RKO (cell line): Measurements from ENCODE around the gene HNRNPL.

Source experiments
- DNase-seq: peaks from one replicate; pipeline ENCODE4 v3.0.0-alpha.2; 2016; ENCODE audit warnings: low spot score

Gene HNRNPL

GRCh38 chr19:38845374-38846024 lies 4.3 kb downstream of the HNRNPL start:
- no peak for DNase-seq

DNA sequence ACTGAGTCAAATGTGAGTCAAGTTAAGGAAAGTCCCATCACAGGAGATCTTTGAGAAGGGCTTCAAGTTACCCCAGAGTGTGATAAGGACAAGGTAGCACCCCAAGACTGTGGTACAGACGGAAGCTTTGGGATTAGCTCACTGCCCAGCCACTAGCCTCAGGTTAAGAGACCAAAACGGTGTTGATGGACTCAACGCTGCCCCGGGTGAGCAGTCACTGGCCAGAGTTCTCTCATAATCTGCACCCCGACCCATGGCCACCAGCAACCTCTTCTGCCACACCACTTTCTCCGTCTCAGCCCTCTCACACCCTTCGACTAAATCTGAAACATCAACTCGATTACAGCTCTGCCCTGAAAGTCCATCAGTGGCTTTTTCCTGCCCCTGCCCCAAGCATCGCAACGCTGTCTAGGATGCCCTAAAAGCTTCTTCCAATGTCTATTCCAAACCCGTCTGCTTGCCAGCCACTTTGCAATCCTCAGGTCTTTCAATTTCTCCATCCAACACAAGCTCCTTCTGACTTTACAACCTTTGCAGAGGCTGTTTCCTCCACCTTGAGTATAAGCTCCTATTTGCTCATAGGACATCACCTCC lies 5.6 kb downstream of the HNRNPL start:
- DNase-seq = no peak

DNA sequence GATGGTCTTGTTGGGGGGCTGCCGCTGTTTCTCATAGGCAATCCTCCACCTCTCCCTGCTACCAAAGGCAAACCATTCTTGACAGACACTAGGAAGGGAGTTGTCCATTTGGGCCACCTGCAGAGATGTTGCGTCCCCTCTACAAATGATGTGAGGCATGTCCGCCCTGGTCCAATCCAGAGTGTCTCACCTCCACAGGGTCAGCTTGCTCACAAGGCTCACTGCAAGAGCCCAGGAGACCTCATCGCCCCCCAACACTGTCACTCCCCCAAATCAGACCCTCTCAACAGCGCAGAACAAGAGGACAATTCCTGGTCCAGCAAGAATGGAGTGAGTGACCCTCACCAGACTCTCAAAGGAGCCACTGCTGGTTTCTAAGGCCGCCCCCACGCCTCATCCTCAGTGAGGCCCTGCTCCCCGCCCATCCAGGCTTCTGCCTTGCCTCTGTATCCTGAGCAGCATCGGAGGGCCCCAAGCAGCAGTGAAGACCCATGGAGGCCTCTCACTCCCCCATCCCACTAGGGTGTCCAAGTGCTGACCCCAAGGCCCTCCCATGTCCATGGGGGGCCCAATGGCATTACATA lies 6.5 kb downstream of the HNRNPL start:
- DNase-seq = no peak

DNA sequence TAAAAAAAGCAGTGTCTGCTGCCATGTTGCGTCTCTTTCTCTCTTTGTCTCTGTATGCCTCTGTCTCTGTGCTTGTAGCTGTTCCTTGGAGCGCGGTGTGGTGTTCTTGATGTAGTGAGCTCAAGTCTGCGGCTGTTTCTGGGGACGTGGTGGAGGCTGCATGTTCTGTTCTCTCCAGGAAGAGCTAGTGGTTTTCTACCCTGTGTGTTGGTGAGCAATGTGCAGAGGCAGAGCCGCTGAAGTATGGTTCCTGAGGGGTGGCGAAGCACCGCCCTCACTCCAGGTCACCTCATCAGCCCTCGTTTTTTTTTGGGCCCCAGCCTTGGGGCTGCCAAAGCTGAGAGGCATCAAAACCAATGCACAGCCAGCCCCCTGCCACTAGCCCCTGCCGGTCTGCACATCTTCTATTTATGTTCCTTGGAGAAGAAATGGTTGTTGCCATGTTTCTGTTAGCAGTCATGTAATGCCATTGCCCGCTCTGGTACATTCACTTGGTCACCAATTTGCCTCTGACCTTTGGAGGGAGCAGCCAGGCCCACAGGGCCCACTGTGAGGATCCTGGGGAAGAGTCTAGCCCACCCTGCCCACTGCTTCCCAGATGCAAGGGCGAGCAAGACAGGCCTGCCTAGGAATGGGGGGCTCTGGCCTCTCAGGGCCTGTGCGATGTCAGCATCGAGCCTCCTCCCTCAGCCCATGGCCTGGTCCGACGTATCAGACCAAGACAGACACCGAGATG lies 7.2 kb downstream of the HNRNPL start:
- DNase-seq = no peak

DNA sequence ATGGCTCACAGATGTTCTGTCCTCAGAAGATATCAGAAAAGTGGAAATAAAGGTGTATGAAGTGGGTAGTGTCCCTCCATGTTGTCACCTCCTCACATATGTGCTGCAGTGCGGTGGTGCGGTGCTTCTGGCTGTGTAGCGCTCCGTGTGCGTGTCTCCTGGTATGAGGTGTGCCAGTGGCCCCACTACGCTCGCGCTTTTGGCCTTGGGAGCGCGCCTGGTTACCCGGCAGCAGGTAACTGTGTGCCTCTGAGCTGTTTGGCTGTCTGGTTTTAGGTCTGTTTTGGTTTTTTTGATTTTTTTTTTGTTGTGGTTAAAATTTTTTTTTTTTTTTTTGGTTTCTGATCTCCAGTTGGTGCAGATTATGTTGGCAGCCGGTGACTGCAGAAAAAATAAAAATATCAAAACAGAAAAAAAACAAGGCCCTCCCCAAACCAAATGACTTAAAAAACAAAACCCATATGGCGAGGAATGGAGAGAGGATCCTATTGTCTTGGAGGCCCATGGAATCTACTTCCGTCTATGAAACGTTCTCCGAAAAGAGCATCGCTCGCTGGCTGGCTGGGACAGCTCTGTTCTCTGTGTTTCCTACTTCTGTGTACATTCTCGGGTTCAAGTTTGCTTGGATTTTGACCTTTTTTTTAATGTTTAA lies 7.9 kb downstream of the HNRNPL start:
- no peak for DNase-seq

GRCh38 chr19:38841180-38841766 lies 8.5 kb downstream of the HNRNPL start:
- no peak for DNase-seq

DNA sequence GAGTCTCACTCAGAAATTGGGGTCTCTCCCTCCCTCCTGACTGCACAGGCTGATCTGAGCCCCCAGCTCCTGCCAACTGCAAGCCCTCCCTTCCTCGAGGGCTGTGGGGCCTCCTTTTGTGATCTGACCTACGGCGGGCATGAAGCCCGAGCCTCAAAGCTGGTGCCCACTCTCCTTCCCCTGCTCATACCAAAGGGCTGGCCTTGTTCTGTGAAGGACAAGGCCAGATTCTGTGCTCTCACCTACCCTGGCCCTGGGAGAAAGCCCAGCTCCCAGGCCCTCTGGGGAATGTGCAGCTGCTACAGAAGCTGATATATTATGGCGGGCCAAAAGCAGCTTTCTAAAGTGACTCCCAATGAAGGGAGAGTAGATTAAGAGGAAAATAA lies 9.2 kb downstream of the HNRNPL start:
- DNase-seq = no peak

DNA sequence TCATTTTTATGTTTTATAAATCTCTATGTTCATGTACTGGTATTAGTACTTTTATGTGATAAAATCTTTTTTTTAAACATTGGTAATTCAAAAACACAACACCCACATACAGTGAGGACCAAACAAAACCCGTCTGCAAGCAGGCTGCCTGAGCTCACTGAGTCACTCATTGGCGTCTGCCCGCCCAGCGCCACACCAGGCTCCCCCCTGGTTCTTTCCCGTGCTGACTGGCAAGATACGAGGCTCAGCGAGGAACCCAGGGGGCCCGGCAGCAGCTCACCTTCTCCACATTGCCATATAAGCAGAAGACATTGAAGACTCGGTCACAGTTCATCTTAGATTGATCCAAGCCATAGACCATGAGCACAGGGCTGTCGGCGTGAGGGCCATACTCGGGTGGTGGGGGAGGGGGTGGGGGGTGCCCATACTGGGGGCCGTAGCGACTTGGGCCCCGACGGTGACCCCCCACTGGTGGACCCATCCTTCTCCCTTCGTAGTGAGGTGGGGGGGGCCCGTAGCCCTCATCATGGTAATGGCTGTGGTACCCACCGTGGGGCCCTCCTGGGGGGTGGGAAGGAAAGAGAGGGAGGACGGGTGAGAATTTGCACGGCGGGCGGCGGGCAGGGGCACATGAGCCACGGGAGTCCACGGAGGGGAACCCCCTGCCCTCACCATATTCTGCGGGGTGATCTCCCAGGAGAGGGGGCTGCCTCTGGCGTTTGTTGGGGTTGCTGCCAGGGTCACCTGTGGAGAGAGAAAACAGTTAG lies 9.8 kb downstream of the HNRNPL start:
- DNase-seq = no peak

DNA sequence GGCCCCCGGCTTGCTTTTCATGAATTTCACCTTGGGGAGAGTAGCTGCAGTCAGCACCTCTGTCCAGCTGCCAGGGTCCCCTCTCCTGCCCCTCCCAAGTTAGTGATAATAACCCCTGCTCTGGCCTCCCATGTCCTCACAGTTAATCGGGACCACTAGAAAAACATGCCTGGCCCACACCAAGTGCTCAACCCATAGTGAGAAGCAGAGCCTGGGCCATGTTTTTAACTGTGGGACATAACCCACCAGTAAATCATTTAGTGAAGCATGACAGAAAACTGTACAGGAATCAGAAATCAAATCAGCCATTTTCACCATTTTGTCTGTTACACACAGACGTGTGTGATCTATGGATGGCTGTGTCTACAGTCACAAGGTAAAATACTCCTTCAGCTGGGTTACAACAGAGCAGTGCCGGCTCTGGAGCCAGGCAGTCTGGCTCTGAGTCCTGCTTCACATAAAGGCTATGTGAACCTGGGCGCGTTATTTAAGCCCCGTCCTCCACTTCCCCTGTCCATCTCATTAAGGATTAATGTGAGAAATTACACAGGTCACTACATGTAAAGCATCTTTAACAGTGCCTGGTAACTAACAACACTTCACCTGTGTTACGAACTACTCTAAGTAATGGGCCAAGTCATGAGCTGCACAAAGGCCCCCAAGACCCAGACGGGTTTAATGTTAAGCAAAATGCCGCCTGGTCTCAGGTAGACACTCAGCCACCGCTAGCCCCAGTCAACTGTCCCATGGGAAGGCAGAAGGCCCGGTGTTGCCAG lies 10.6 kb downstream of the HNRNPL start:
- no peak for DNase-seq

- no peak for DNase-seq
Measured at GRCh38 chr19:38838208-38838985, 11.4 kb downstream of the HNRNPL start.

DNA sequence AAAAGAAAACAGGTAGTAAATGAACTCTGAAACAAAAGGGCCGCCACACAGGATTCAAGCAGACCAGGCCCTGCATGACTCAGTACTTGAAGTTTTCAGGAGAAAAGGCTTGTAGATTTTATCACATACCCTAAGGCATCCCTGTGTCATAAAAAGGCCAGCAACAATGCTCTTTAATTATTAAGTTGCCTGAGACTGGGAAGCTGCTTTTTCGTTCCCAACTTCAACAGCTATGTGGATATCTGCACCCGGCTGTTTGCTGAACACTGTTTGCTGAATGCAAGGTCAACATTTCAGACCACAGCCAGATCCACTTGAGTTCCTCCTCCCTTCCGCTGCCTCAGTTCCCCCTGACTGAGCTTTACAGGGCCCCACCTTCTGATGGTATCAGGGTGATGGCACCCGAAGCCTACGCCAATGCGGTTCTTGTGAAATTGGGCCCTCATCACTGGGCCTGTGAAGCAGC lies 12.1 kb downstream of the HNRNPL start:
- DNase-seq = no peak

DNA sequence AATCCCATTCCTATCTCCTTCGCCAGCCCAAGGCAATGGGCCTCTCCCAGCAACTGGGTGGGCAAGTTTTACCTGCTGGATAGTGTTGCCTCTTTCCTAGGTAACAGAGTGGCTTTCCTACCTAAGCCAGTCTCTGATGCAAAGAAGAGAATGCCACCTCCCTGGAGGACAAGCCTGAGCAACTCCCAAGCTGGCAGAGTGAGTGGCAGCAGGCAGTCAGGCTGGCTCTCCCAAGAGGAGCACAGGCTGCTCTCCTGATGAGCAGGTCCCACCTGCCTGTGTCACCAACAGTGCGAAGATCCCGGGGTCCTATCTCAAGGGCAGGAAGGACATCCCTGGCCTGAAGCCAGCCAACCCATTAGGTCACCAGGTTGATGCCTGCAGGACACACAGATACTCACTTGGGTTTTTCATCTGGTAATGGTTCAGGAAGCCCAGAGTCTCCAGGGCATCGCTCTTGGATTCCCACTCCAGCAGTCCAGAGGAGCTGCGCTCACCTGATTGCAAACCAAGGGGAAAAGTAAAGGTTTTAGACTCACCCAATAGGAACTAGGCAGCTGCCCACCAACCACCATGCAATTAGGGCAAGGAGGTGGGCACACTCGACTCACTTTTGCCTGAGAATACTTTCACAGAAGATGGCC lies 12.7 kb downstream of the HNRNPL start:
- no peak for DNase-seq

DNA sequence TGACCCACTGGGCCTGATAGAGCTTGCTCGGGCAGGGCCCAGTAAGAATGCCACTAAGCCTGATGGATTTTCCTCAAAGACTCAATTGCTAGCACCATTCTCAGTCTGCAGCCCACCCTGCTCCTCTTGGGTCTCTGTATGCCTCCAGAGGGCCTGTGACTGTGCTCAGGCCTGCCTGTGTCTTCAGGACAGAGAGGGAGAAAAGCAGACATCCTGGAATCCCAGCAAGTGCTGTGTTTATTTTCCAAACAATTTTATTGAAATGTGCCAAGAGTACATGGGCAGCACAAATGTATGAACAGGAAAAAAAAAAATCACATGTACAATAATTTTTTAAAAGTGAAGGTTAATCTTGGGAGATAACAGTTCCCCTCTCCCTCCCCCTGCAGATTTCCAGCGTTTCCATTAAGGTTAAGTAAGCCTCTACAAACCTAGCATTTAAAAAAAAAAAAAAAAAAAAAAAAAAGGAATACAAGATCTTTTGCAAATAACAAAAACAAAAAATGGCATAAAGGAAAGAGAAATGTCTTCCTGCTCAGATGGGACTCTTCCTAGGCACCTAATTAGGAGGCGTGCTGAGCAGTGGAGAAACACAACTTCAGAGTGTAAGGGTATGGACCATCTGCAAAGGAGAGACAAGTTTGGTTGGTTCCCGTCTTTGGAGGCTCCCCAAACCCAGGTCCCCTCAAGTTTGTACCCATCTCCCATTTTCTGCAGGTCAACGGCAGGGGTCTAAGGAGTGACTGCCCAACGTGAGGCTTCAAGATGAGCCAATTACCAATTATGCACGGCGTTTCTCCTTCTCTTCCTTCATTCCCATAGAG lies 13.4 kb downstream of the HNRNPL start:
- DNase-seq = no peak

GRCh38 chr19:38834590-38834989 lies 15.2 kb downstream of the HNRNPL start:
- no peak for DNase-seq

DNA sequence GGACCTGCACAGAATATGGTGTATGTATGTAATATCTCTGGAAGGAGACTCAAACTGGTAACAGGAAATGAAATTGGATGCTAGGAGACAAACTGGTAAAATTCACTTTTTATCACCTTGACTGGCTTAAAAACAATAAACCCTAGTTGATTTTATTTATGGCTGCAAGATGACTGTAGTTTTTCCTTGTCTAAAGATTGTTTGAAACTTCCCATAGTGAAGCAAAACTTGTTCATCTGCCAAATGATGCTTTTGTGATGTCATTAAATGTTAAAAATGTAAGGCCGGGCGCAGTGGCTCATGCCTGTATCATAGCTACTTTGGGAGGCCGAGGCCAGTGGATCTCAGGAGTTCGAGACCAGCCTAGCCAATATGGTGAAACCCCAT lies 15.7 kb downstream of the HNRNPL start:
- DNase-seq = no peak

GRCh38 chr19:38833092-38833425 lies 16.7 kb downstream of the HNRNPL start:
- DNase-seq = no peak

DNA sequence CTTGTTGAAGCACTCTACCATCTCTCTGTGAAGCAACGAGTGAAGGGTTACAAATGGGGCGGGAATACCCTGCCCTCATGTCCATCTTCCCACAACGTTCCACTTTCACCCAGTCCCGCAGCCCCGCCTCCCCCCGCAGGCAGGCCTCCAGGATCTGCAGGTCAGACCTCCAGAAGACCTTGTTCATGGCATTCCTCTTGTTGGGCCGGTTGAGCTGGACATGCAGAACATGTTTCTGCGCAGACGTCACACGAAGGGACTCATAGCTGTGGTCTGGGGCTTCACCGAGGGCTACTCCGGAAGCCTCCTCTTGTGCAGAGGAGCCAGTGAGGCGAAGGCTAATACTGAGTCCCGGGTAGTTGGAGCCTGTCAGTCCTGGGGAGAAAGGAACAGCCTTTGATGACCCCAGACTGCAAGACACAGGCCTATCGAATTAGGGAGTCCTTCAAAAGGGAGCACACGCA lies 18.6 kb downstream of the HNRNPL start:
- peak; percentile 90 for DNase-seq

DNA sequence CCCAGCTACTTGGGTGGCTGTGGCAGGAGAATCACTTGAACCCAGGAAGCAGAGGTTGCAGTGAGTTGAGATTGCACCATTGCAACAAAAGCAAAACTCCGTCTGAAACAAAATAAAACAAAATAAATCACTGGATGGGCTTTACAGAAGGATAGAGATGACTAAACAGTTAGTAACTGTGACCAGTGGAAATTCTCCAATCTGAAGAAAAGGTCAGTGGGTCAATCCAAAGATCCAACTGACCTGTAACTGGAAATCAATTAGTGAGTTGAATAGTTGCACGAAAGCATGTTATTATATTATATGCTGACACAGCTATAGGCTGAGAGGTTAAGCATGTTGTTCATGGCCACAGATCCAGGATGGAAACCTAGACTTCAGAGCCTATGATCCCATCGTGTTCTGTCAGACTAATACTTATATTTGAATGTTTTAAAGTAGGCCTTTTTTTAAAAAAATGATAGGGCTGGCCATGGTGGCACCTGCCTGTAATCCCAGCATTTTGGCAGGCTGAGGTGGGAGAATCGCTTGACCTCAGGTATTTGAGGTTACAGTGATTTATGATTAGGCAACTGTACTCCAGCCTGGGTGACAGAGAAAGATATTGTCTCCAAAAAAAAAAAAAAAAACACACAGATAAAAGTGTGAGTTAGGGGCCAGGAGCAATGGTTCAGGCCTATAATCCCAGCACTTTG lies 19.6 kb downstream of the HNRNPL start:
- no peak for DNase-seq
